Measurements from ENCODE around the gene RNF130.

DNA sequence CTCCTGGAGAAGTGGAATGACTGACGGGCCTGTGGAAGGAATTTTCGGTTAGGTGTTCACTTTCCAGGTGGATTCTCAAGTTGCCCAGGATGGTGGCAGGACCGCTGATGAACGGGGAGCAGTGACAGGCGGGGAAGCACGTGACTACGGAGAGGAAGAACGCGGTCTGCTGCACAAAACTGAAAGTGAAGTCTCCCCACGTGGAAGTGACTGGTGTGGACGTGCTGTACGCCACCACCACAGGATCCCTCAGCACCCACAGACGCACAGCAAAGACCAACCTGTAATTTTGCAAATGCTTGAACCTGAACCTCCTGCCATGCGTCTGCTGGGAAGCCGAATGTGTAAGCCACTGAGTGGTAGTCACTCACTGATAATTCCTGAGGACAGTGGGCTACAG lies 51.4 kb downstream of the RNF130 start:
- TF ChIP-seq POLR2A (IDR thresholded peaks at IDR 0.05; ENCODE audit: low read depth, low read length): no peak
- TF ChIP-seq POLR2AphosphoS5 (IDR thresholded peaks at IDR 0.05; ENCODE audit: low read depth, low read length): no peak
